ENCODE data around the gene ICAM3. TPM values are rescaled to one million over a fixed set of nuclear protein-coding genes. Genes with fewer than 3 reads are reported as not detected.

Gene ICAM3
- total RNA-seq, 4 donors from 2014 or later, result 2.9 to 10.9 (median 5.2) TPM

GRCh38 chr19:10328558-10329429, 10.6 kb downstream of the ICAM3 start:
- DNase-seq (ENCODE audit: extremely low spot score), result no peak
- H3K27me3 ChIP-seq, result no peaks in the 10 kb centered on the region
- H3K36me3 ChIP-seq, result peaks cover 66 to 71% (median 69%) of the 10 kb centered on the region in 4 donors
- no peaks in the 10 kb centered on the region for H3K9me3 ChIP-seq
- TF ChIP-seq POLR2AphosphoS5 (IDR thresholded peaks at IDR 0.05) (no peak), POLR2A (IDR thresholded peaks at IDR 0.05; ENCODE audit: low read depth) (no peak), EP300 (IDR thresholded peaks at IDR 0.05) (no peak)
- TF ChIP-seq, protein P1, sequence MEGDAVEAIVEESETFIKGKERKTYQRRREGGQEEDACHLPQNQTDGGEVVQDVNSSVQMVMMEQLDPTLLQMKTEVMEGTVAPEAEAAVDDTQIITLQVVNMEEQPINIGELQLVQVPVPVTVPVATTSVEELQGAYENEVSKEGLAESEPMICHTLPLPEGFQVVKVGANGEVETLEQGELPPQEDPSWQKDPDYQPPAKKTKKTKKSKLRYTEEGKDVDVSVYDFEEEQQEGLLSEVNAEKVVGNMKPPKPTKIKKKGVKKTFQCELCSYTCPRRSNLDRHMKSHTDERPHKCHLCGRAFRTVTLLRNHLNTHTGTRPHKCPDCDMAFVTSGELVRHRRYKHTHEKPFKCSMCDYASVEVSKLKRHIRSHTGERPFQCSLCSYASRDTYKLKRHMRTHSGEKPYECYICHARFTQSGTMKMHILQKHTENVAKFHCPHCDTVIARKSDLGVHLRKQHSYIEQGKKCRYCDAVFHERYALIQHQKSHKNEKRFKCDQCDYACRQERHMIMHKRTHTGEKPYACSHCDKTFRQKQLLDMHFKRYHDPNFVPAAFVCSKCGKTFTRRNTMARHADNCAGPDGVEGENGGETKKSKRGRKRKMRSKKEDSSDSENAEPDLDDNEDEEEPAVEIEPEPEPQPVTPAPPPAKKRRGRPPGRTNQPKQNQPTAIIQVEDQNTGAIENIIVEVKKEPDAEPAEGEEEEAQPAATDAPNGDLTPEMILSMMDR (IDR thresholded peaks at IDR 0.05), result no peak
- WGBS, result 91% methylated on average over 15 of the region's 41 CpGs
- no peak overlapping the region for H3K4me3 ChIP-seq
- intact Hi-C loops (cut with DNase I), result no loop called here
- H3K4me1 ChIP-seq, result peaks cover 12 to 24% (median 19%) of the 10 kb centered on the region in 4 donors
- H3K27ac ChIP-seq (replicated peaks in 1 of 4), result no peak overlapping the region

GRCh38 chr19:10327793-10328192, 11.6 kb downstream of the ICAM3 start:
- Histone ChIP-seq H3K27ac (replicated peaks in 1 of 4) (no peak overlapping the region), H3K4me1 (peaks cover 10 to 20% (median 15%) of the 10 kb centered on the region in 4 donors), H3K27me3 (no peaks in the 10 kb centered on the region), H3K4me3 (no peak overlapping the region), H3K36me3 (peaks cover 74 to 81% (median 79%) of the 10 kb centered on the region in 4 donors), H3K9me3 (no peaks in the 10 kb centered on the region)
- no peak for DNase-seq (ENCODE audit: extremely low spot score)
- 88% methylated on average over 6 of the region's 7 CpGs for WGBS
- intact Hi-C loops (cut with DNase I), result no loop called here
- TF ChIP-seq EP300 (IDR thresholded peaks at IDR 0.05) (no peak), POLR2A (IDR thresholded peaks at IDR 0.05; ENCODE audit: low read depth) (no peak), POLR2AphosphoS5 (IDR thresholded peaks at IDR 0.05) (no peak)
- TF ChIP-seq, protein P1 (IDR thresholded peaks at IDR 0.05), result no peak

DNA sequence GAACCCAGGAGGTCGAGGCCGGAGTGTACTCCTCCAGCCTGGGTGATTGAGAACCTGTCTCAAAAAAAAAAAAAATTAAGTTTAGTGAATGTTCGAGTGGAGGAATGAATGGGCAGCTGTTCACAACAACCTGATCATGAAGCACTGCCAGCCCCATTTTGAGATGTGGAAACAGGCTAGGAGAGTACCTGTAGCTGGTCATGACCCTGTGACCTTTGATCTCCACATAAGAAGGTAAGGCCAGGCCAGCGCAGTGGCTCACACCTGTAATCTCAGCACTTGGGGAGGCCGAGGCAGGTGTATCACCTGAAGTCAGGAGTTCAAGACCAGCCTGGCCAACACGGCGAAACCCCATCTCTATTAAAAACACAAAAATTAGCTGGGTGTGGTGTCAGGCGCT, 13.7 kb downstream of the ICAM3 start:
- no peak overlapping the region for H3K4me3 ChIP-seq
- intact Hi-C loops (cut with DNase I), result no loop called here
- H3K27me3 ChIP-seq, result no peaks in the 10 kb centered on the region
- H3K27ac ChIP-seq (replicated peaks in 1 of 4), result no peak overlapping the region
- H3K4me1 ChIP-seq, result peaks cover 0 to 4% (median 0%) of the 10 kb centered on the region in 4 donors
- 95% methylated on average over 8 of the region's 8 CpGs for WGBS
- no peak for DNase-seq (ENCODE audit: extremely low spot score)
- no peaks in the 10 kb centered on the region for H3K9me3 ChIP-seq
- H3K36me3 ChIP-seq, result peaks cover 93 to 100% (median 99%) of the 10 kb centered on the region in 4 donors
- TF ChIP-seq, protein P1 (IDR thresholded peaks at IDR 0.05), result no peak
- no peak for TF ChIP-seq POLR2A (IDR thresholded peaks at IDR 0.05; ENCODE audit: low read depth)
- TF ChIP-seq POLR2AphosphoS5 (IDR thresholded peaks at IDR 0.05), result no peak
- no peak for TF ChIP-seq EP300 (IDR thresholded peaks at IDR 0.05)

- no peaks in the 10 kb centered on the region for H3K4me1 ChIP-seq
- no peak overlapping the region for H3K4me3 ChIP-seq
- H3K27me3 ChIP-seq, result no peaks in the 10 kb centered on the region
- intact Hi-C loops (cut with DNase I), result no loop called here
- 95% methylated on average over 15 of the region's 19 CpGs for WGBS
- DNase-seq (ENCODE audit: extremely low spot score), result no peak
- peaks cover 93 to 100% (median 99%) of the 10 kb centered on the region in 4 donors for H3K36me3 ChIP-seq
- H3K27ac ChIP-seq (replicated peaks in 1 of 4), result no peak overlapping the region
- no peaks in the 10 kb centered on the region for H3K9me3 ChIP-seq
- no peak for TF ChIP-seq POLR2A (IDR thresholded peaks at IDR 0.05; ENCODE audit: low read depth)
- no peak for TF ChIP-seq POLR2AphosphoS5 (IDR thresholded peaks at IDR 0.05)
- TF ChIP-seq, protein P1 (IDR thresholded peaks at IDR 0.05), result no peak
- no peak for TF ChIP-seq EP300 (IDR thresholded peaks at IDR 0.05)
These were observed 17.3 kb downstream of the ICAM3 start for GRCh38 chr19:10321874-10322835.

Measured in esophagus muscularis mucosa (tissue), 4 donors.